Measurements from ENCODE around the gene CHI3L1. TPM values are rescaled to one million over a fixed set of nuclear protein-coding genes. Genes with fewer than 3 reads are reported as not detected.
"Not testable (repeated sequence)": the region's sequence is repeated elsewhere in the genome, so short reads cannot be mapped to it uniquely, and the experiment has no call there.

The CHI3L1 gene
- total RNA-seq (2013; cell fraction: nucleolus; rRNA removed) = 0.44 and 0.84 TPM in 2 replicates
- total RNA-seq (2014; rRNA removed) (0.34 and 0.38 TPM in 2 replicates), total RNA-seq (2014; rRNA removed; fragmentation: Illumina TruSeq; extraction: Trizol) (0.09 and 0.22 TPM in 2 replicates), total RNA-seq (2021) (0.24 and 0.44 TPM in 2 replicates), polyA plus RNA-seq (2011; rRNA removed) (0.29 and 0.77 TPM in 2 replicates), polyA plus RNA-seq (2014; fragmentation: Illumina TruSeq; extraction: Trizol) (0.19 and 0.21 TPM in 2 replicates), polyA plus RNA-seq (2014; fragmentation: Nextera tagmentation; extraction: Ambion mirVana) (under 1 TPM; 0.10 to 0.26 TPM), polyA plus RNA-seq (2014; rRNA removed) (0.44 and 0.65 TPM in 2 replicates), polyA plus RNA-seq (2016; fragmentation: Nextera tagmentation; extraction: Ambion mirVana) (1 to 10 TPM; 1.2 to 1.7 TPM), polyA minus RNA-seq (2011; rRNA and poly(A)+ RNA removed) (0.21 TPM in 1 of 2 replicates, not detected in the other), Bru-seq, nascent RNA (percentile 13 among the genes with signal in this experiment), BruChase-seq, experiment 1, labeled RNA remaining after a 6-hour chase (percentile 10 among the genes with signal in this experiment), BruChase-seq, experiment 2, labeled RNA remaining after a 2-hour chase (percentile 14 among the genes with signal in this experiment)
- 0.37 TPM for polyA plus RNA-seq (2011; ENCODE audit: low read depth)
- polyA plus RNA-seq (2011; cell fraction: cytosol; rRNA removed) = 0.43 and 0.80 TPM in 2 replicates
- 2.4 and 4.3 TPM in 2 replicates for polyA plus RNA-seq (2011; cell fraction: nucleus; rRNA removed)
- polyA plus RNA-seq (2012) = 0.20 and 0.79 TPM in 2 replicates
- not detected in 2 replicates for polyA minus RNA-seq (2011; cell fraction: cytosol; rRNA and poly(A)+ RNA removed)
- 0.12 TPM in 1 of 2 replicates, not detected in the other for polyA minus RNA-seq (2011; cell fraction: nucleus; rRNA and poly(A)+ RNA removed)
- long read RNA-seq, experiment 1 = 0 reads
- long read RNA-seq, experiment 2 = 0 reads

DNA sequence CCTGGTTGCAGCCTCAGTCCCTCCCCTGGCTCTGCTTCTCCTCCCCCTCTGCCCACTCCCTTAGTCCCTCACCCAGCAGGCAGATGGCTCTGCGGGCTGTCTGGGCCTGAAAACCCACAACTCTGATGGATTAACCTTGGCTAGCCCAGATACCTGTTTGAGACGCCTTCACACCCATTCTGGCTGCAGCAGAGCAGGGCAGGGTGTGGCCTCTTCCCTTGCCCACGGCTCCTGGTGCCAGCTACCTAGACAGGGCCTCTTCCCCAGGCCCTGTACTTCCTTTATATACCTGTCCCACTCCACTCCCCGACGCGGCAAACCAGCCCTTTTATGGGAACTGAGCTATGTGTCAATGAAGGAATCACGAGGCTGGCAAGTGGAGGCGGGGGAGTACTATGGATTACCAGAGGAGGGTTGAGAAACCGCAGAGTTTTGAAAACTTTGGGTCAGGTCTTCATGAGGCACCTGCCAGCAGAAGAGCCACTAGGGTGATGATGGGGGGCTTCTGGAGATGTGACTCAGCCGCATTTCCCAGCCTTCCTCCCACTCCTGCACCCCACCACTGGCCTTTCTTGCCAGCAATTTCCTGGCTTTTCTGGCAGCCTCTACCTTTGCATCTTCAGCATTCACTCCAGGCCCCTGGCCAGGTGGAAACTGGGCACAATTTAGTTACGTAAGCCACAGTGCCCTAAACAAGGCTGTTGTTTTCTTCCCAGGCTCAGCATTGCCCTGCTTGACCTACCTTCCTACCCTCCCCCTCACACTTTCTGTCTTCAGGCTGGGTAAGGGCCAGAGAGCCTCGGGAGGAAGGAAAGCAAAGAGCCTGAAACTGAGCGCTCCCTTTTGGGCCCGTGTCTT, at the start of gene CHI3L1:
CHI3L1 (minus strand) TSS at position 259 of the 858 bp plus-strand sequence; CDS start at position 178, 81 bp downstream.
- FAIRE-seq = no peak
- Histone ChIP-seq H3K9ac (ENCODE audit: control insufficient read depth, insufficient read depth, low read length) (no peak within 1 kb of the TSS), H3K36me3 (ENCODE audit: control insufficient read depth in 2 of 2, insufficient read depth in 2 of 2, low read length in 1 of 2) (no peaks in the 10 kb centered on the region), H2AFZ (ENCODE audit: control insufficient read depth, low read depth, low read length) (no peak within 1 kb of the TSS), H3K27me3 (replicated peaks in 1 of 2; ENCODE audit: control insufficient read depth in 2 of 2, insufficient read depth in 2 of 2, low read length in 1 of 2) (no peaks in the 10 kb centered on the region; a peak in 1 of 4 replicates), H3K27ac (ENCODE audit: control insufficient read depth, insufficient read depth) (no peak within 1 kb of the TSS), H3K4me3 (no peak within 1 kb of the TSS), H3K4me1 (ENCODE audit: control insufficient read depth, insufficient read depth, low read length) (no peaks in the 10 kb centered on the region), H3K79me2 (ENCODE audit: control insufficient read depth, insufficient read depth, low read length) (no peaks in the 10 kb centered on the region), H3K4me2 (ENCODE audit: control insufficient read depth, insufficient read depth) (no peak within 1 kb of the TSS), H4K20me1 (ENCODE audit: control insufficient read depth, insufficient read depth) (no peaks in the 10 kb centered on the region), H3K9me3 (replicated peaks; ENCODE audit: control insufficient read depth, insufficient read depth, low read length) (no peaks in the 10 kb centered on the region)
- 13% methylated on average over 14 of the region's 14 CpGs for WGBS (ENCODE audit: insufficient coverage, insufficient replicate concordance, low lambda C conversion rate, missing lambda C conversion rate)
- SMC1A ChIA-PET (ENCODE audit: uncharacterized antibody, unreplicated experiment) = no interaction called here
- CTCF ChIA-PET = interaction anchor here (1.4 to 1.6 kb wide), 4 partner anchors 10 to 147 kb away, joined by 3 to 7 read pairs (median 6); no protein-coding TSS in a partner anchor
- RAD21 ChIA-PET (ENCODE audit: unreplicated experiment) = no interaction called here
- intact Hi-C loops (cut with micrococcal nuclease; ENCODE audit: unreplicated experiment) = no loop called here
- no peak for ATAC-seq
- DNase-seq (ENCODE audit: low read depth, low spot score) = no peak
- in situ Hi-C loops (cut with MboI) = no loop called here
- POLR2A ChIA-PET = no interaction called here
- no TSS peak for BruUV-seq (replicated peaks)
- TF ChIP-seq, protein P1, sequence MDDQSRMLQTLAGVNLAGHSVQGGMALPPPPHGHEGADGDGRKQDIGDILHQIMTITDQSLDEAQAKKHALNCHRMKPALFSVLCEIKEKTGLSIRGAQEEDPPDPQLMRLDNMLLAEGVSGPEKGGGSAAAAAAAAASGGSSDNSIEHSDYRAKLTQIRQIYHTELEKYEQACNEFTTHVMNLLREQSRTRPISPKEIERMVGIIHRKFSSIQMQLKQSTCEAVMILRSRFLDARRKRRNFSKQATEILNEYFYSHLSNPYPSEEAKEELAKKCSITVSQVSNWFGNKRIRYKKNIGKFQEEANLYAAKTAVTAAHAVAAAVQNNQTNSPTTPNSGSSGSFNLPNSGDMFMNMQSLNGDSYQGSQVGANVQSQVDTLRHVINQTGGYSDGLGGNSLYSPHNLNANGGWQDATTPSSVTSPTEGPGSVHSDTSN (IDR thresholded peaks at IDR 0.05; ENCODE audit: insufficient replicate concordance, low read depth, low read length) = no peak
- no peak for TF ChIP-seq WRNIP1 (IDR thresholded peaks at IDR 0.05; ENCODE audit: borderline replicate concordance, low read depth, low read length)
- no peak for TF ChIP-seq ZNF207 (IDR thresholded peaks at IDR 0.05; ENCODE audit: borderline replicate concordance)
- no peak for TF ChIP-seq EZH2 (IDR thresholded peaks at IDR 0.05; ENCODE audit: borderline replicate concordance, control insufficient read depth, low read depth, low read length)
- no peak for TF ChIP-seq PAX8 (IDR thresholded peaks at IDR 0.05)

DNA sequence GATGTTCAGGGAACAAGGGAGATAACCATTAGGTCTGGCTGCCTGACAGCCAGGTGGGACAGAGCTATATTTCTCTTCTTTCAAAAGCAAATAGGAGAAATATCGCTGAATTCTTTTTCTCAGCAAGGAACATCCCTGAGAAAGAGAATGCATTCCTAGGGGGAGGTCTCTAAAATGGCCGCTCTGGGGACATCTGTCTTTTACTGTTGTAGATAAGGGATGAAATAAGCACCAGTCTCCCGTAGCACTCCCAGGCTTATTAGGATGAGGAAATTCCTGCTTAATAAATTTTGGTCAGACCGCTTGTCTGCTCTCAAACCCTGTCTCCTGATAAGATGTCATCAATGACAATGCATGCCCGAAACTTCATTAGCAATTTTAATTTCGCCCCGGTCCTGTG, 48.4 kb upstream of the CHI3L1 start:
- CTCF ChIA-PET = interaction anchor here (1.5 kb wide), 1 partner anchor 20 kb away, joined by 3 read pairs; no protein-coding TSS in a partner anchor
- RAD21 ChIA-PET (ENCODE audit: unreplicated experiment); H3K4me1 ChIP-seq (ENCODE audit: control insufficient read depth, insufficient read depth, low read length); H3K27me3 ChIP-seq (replicated peaks in 1 of 2; ENCODE audit: control insufficient read depth in 2 of 2, insufficient read depth in 2 of 2, low read length in 1 of 2); H2AFZ ChIP-seq (ENCODE audit: control insufficient read depth, low read depth, low read length); in situ Hi-C loops (cut with MboI); H3K4me3 ChIP-seq; intact Hi-C loops (cut with micrococcal nuclease; ENCODE audit: unreplicated experiment); H3K79me2 ChIP-seq (ENCODE audit: control insufficient read depth, insufficient read depth, low read length); FAIRE-seq; H4K20me1 ChIP-seq (ENCODE audit: control insufficient read depth, insufficient read depth); SMC1A ChIA-PET (ENCODE audit: uncharacterized antibody, unreplicated experiment); H3K9me3 ChIP-seq (replicated peaks; ENCODE audit: control insufficient read depth, insufficient read depth, low read length); H3K27ac ChIP-seq (ENCODE audit: control insufficient read depth, insufficient read depth); DNase-seq (ENCODE audit: low read depth, low spot score); H3K36me3 ChIP-seq (ENCODE audit: control insufficient read depth in 2 of 2, insufficient read depth in 2 of 2, low read length in 1 of 2); BruUV-seq (replicated peaks); POLR2A ChIA-PET; ATAC-seq; H3K4me2 ChIP-seq (ENCODE audit: control insufficient read depth, insufficient read depth); H3K9ac ChIP-seq (ENCODE audit: control insufficient read depth, insufficient read depth, low read length): not testable (repeated sequence)
- 76% methylated on average over 7 of the region's 7 CpGs for whole genome bisulfite sequencing (ENCODE audit: insufficient coverage, insufficient replicate concordance, low lambda C conversion rate, missing lambda C conversion rate)

Data from GM12878 (cell line).